ENCODE data around the gene MIPOL1. TPM values are rescaled to one million over a fixed set of nuclear protein-coding genes. Genes with fewer than 3 reads are reported as not detected.

MIPOL1 gene
- total RNA-seq, 1 donor from 2014 or later = 12.1 TPM

GRCh38 chr14:37436519-37436918 is 238.8 kb downstream of the MIPOL1 start:
- no peaks in the 10 kb centered on the region for H3K36me3 Mint-ChIP-seq (ENCODE audit: low read depth, unreplicated experiment)
- H3K27me3 Mint-ChIP-seq (ENCODE audit: unreplicated experiment) = no peaks in the 10 kb centered on the region
- TF ChIP-seq CTCF (IDR thresholded peaks at IDR 0.05; ENCODE audit: unreplicated experiment) = no peak
- no peak overlapping the region for H3K27ac Mint-ChIP-seq (ENCODE audit: unreplicated experiment)
- no peaks in the 10 kb centered on the region for H3K9me3 Mint-ChIP-seq (ENCODE audit: unreplicated experiment)
- no peak for DNase-seq (ENCODE audit: low spot score)
- no peaks in the 10 kb centered on the region for H3K4me1 Mint-ChIP-seq (ENCODE audit: unreplicated experiment)
- no peak overlapping the region for H3K4me3 Mint-ChIP-seq (ENCODE audit: unreplicated experiment)

GRCh38 chr14:37437490-37437889 is 239.8 kb downstream of the MIPOL1 start:
- no peak for TF ChIP-seq CTCF (IDR thresholded peaks at IDR 0.05; ENCODE audit: unreplicated experiment)

GRCh38 chr14:37438444-37438843 is 240.7 kb downstream of the MIPOL1 start:
- H3K4me1 Mint-ChIP-seq (ENCODE audit: unreplicated experiment) = no peaks in the 10 kb centered on the region
- no peak for TF ChIP-seq CTCF (IDR thresholded peaks at IDR 0.05; ENCODE audit: unreplicated experiment)
- H3K27me3 Mint-ChIP-seq (ENCODE audit: unreplicated experiment) = no peaks in the 10 kb centered on the region
- no peak for DNase-seq (ENCODE audit: low spot score)
- no peak overlapping the region for H3K27ac Mint-ChIP-seq (ENCODE audit: unreplicated experiment)
- no peak overlapping the region for H3K4me3 Mint-ChIP-seq (ENCODE audit: unreplicated experiment)
- no peaks in the 10 kb centered on the region for H3K9me3 Mint-ChIP-seq (ENCODE audit: unreplicated experiment)
- H3K36me3 Mint-ChIP-seq (ENCODE audit: low read depth, unreplicated experiment) = no peaks in the 10 kb centered on the region

More at GRCh38 chr14:37437490-37437889, 239.8 kb downstream of the MIPOL1 start:
- no peaks in the 10 kb centered on the region for H3K36me3 Mint-ChIP-seq (ENCODE audit: low read depth, unreplicated experiment)
- no peaks in the 10 kb centered on the region for H3K27me3 Mint-ChIP-seq (ENCODE audit: unreplicated experiment)
- H3K4me1 Mint-ChIP-seq (ENCODE audit: unreplicated experiment) = no peaks in the 10 kb centered on the region
- no peak overlapping the region for H3K27ac Mint-ChIP-seq (ENCODE audit: unreplicated experiment)
- no peak for DNase-seq (ENCODE audit: low spot score)
- no peaks in the 10 kb centered on the region for H3K9me3 Mint-ChIP-seq (ENCODE audit: unreplicated experiment)
- no peak overlapping the region for H3K4me3 Mint-ChIP-seq (ENCODE audit: unreplicated experiment)

DNA sequence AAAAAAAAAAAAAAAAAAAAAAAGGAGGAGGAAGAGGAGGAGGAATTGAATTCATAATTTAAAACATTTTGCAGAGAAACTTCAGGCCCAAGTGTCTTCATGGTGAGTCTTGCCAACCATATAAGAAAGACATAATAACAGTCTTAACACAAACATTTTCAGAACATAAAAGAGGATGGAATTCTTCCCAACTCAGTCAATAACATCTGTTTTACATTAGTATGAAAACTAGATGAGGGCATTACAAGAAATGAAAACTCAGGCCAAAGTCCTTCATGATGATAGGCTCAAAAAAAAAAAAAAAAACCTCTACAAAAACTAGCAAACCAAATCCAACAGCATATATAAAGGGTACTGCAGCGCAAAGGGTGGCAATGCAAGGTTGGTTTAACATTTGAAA is 245.7 kb downstream of the MIPOL1 start:
- no peak overlapping the region for H3K27ac Mint-ChIP-seq (ENCODE audit: unreplicated experiment)
- no peak for DNase-seq (ENCODE audit: low spot score)
- H3K36me3 Mint-ChIP-seq (ENCODE audit: low read depth, unreplicated experiment) = no peaks in the 10 kb centered on the region
- H3K9me3 Mint-ChIP-seq (ENCODE audit: unreplicated experiment) = no peaks in the 10 kb centered on the region
- H3K4me1 Mint-ChIP-seq (ENCODE audit: unreplicated experiment) = no peaks in the 10 kb centered on the region
- H3K27me3 Mint-ChIP-seq (ENCODE audit: unreplicated experiment) = no peaks in the 10 kb centered on the region
- TF ChIP-seq CTCF (IDR thresholded peaks at IDR 0.05; ENCODE audit: unreplicated experiment) = no peak
- H3K4me3 Mint-ChIP-seq (ENCODE audit: unreplicated experiment) = no peak overlapping the region

DNA sequence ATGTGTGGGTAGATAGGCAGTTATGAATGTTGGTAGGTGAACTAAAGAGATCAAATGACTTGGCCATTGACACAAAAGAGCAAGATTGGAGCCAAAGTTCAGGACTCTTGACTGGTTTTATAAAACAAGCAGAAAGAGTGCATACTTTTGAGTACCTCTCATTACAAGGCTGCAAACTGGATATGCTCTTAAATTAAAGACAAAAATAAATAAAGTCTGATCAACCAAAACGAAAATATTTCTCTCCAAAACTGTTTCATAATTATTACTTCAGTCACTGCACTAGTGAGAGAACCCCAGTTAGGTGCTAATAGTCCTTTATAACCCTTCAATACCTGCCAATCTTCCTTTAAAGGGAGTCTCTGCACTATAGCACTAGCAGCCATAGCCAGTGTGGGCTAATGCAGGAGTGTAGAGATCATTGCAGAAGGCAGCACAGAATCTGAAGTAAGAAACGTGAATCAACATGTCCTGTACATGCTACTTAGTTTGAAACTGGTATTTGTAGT is 250.2 kb downstream of the MIPOL1 start:
- Mint-ChIP-seq H3K27ac (ENCODE audit: unreplicated experiment) (no peak overlapping the region), H3K9me3 (ENCODE audit: unreplicated experiment) (no peaks in the 10 kb centered on the region)
- TF ChIP-seq CTCF (IDR thresholded peaks at IDR 0.05; ENCODE audit: unreplicated experiment) = no peak

More for the DNA sequence above, 250.2 kb downstream of the MIPOL1 start:
- no peak overlapping the region for H3K4me3 Mint-ChIP-seq (ENCODE audit: unreplicated experiment)
- H3K36me3 Mint-ChIP-seq (ENCODE audit: low read depth, unreplicated experiment) = no peaks in the 10 kb centered on the region
- no peaks in the 10 kb centered on the region for H3K4me1 Mint-ChIP-seq (ENCODE audit: unreplicated experiment)
- no peak for DNase-seq (ENCODE audit: low spot score)
- H3K27me3 Mint-ChIP-seq (ENCODE audit: unreplicated experiment) = no peaks in the 10 kb centered on the region
